LNCaP clone FGC (cell line): ENCODE measurements around the gene CENPF.

Experiments used
- DNase-seq: peaks from one replicate; pipeline ENCODE4 v3.0.0-alpha.2; 2011; ENCODE audit warnings: low read depth
- H3K4me3 ChIP-seq: 2 replicates; pipeline ENCODE4 v1.5.1; 2011; ENCODE audit warnings: mild to moderate bottlenecking, low read depth, low read length, control low read depth
- TF ChIP-seq, protein P1 (sequence below): IDR thresholded peaks from 2 replicates; pipeline ENCODE4 v1.5.1; 2012; ENCODE audit warnings: mild to moderate bottlenecking; ENCODE audit not compliant: control insufficient read depth, insufficient read depth; ENCODE audit errors: extremely low read depth

CENPF gene

GRCh38 chr1:214567481-214567980 is 35.5 kb upstream of the CENPF start:
- no peak overlapping the region for H3K4me3 ChIP-seq
- TF ChIP-seq, protein P1, sequence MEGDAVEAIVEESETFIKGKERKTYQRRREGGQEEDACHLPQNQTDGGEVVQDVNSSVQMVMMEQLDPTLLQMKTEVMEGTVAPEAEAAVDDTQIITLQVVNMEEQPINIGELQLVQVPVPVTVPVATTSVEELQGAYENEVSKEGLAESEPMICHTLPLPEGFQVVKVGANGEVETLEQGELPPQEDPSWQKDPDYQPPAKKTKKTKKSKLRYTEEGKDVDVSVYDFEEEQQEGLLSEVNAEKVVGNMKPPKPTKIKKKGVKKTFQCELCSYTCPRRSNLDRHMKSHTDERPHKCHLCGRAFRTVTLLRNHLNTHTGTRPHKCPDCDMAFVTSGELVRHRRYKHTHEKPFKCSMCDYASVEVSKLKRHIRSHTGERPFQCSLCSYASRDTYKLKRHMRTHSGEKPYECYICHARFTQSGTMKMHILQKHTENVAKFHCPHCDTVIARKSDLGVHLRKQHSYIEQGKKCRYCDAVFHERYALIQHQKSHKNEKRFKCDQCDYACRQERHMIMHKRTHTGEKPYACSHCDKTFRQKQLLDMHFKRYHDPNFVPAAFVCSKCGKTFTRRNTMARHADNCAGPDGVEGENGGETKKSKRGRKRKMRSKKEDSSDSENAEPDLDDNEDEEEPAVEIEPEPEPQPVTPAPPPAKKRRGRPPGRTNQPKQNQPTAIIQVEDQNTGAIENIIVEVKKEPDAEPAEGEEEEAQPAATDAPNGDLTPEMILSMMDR, result no peak
- no peak for DNase-seq

DNA sequence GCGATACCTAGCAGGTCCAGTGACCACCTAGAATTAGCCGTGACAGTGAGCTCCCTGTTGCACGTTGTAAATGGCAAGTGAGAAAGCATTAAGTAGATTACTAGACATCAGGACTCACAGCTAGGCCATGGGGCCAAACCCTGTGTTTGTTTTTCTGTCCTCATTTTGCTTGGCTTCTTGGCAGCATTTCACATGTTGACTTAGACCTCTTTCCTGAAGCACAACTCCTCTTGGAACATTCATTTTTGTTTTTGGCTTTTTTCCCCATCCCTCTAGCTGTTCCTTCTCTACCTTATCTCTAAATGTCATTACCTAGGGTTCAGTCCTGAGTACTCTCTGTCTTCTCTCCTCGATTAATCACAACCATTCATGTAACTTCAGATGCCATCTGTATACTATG is 34.7 kb upstream of the CENPF start:
- TF ChIP-seq, protein P1, result no peak
- no peak overlapping the region for H3K4me3 ChIP-seq
- DNase-seq, result no peak

DNA sequence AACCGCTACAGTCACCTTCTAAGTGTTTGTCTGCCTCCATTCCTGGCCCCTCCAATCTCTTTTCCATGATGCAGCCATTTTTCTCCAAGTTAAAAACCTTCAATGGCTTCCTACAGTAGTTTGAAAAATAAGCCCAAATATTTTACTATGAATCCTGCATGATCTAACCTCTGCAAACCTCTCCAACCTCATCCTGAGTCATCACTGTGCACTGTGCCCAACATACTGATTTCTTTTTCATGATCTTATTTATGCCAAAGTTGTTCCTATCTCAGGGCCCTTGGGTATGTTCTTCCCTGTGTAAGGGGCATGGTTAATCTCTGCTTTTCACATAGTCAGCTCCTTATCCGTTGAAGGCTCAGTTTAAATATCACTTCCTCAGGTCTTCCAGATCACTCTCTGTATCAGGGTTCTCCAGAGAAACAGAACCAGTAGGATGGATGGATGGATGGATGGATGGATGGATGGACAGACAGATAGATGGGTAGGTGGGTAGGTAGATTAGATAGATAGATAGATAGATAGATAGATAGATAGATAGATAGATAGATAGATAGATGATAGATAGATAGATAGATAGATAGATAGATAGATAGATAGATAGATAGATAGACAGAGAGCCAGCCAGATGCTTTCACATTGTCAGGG is 33.5 kb upstream of the CENPF start:
- TF ChIP-seq, protein P1, result no peak
- DNase-seq, result no peak
- no peak overlapping the region for H3K4me3 ChIP-seq

DNA sequence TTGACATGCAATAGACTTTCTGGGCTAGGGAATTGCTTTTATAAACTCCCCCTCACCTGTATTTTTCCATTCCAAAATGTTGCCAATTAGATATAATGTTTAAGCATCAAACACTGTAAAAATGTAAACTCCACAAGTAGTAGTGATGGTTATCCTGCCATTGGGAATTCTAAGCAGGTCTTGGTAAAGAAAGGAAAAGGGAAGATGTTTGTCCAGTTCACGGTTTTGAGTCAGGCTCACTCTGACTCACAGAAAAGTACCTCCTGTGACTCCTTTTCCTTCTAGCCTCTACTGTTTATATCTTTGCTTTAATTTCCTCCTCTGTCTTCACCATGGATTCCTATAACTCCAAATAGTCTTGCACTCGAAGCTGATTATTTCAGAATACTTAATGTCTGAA is 32.6 kb upstream of the CENPF start:
- TF ChIP-seq, protein P1, result no peak
- no peak overlapping the region for H3K4me3 ChIP-seq
- DNase-seq, result no peak

GRCh38 chr1:214571281-214571680 is 31.7 kb upstream of the CENPF start:
- TF ChIP-seq, protein P1, result no peak
- no peak for DNase-seq

GRCh38 chr1:214573386-214574318 is 29.3 kb upstream of the CENPF start:
- no peak overlapping the region for H3K4me3 ChIP-seq
- DNase-seq, result no peak
- TF ChIP-seq, protein P1, result no peak

More at GRCh38 chr1:214571281-214571680, 31.7 kb upstream of the CENPF start:
- no peak overlapping the region for H3K4me3 ChIP-seq
